Measurements from ENCODE around the gene PRDM10.
A peak's percentile ranks its signal among the peaks of the same experiment; 100 is the strongest.
"Not testable (repeated sequence)": the region's sequence is repeated elsewhere in the genome, so short reads cannot be mapped to it uniquely, and the experiment has no call there.

The PRDM10 gene

DNA sequence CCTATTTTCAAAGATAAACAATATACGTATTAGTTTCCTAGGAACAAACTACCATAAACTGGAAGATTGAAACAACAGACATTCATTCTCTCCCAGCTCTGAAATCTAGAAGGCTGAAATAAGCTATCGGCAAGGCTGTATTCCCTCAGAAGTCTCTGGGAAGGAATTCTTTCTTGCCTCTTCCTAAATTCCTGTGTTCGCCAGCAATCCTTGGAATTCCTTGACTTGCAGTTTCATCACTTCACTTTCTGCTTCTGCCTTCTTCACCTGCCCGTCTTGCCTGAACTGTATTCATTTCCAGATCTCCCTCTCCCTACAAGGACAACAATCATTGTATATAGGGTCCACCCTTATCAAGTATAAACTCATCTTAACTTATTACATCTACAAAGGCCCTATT, 17.7 kb upstream of the PRDM10 start:
- no peak for DNase-seq (ENCODE audit: extremely low read depth in 1 of 2, low read depth in 1 of 2)

DNA sequence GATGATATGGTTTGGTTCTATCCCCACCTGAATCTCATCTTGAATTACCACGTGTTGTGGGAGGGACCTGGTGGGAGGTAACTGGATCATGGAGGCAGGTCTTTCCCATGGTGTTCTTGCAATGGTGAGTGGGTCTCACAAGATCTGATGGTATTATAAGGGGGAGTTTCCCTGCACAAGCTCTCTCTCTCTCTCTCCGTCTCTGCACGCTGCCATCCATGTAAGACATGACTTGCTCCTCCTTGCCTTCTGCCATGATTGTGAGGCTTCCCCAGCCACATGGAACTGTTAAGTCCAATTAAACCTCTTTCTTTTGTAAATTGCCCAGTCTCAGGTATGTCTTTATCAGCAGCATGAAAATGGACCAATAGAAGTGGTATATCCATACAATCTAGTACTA, 13.2 kb upstream of the PRDM10 start:
- DNase-seq (ENCODE audit: extremely low read depth in 1 of 2, low read depth in 1 of 2): not testable (repeated sequence)

DNA sequence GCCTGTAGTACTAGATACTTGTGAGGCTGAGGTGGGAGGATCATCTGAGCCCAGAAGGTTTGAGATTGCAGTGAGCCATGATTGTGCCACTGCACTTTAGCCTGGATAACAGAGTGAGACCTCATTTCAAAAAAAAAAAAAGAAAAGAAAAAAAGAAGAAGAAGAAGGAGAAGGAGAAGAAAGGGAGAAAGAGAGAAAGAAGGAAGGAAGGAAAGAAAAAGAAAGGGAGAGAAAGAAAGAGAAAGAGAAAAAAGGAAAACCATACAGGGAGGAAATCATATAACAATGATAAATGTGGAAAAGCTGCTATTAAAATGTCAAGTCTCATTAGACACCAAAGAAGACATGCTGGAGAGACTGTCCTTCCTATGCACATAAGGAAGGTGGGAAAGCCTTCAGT, 5.7 kb upstream of the PRDM10 start:
- no peak for DNase-seq (ENCODE audit: extremely low read depth in 1 of 2, low read depth in 1 of 2)

DNA sequence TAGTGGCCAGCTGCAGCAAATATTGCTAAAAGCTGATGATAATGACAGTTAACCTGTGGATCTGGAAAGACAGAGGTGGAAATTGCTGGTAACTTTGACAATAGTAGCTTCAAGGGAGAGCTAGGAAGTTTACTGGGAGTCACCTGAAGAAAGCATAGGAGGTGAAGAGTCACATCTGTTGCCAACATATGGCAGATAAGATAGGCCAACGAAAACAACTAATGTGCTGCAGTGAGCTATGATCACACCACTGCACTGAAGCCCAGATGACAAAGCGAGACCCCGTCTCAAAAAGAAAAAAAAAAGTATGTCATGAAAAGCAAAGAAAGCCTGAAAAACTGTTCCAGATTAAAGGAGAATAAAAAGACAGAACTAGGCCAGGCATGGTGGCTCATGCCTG, 4.3 kb upstream of the PRDM10 start:
- DNase-seq (ENCODE audit: extremely low read depth in 1 of 2, low read depth in 1 of 2): no peak

DNA sequence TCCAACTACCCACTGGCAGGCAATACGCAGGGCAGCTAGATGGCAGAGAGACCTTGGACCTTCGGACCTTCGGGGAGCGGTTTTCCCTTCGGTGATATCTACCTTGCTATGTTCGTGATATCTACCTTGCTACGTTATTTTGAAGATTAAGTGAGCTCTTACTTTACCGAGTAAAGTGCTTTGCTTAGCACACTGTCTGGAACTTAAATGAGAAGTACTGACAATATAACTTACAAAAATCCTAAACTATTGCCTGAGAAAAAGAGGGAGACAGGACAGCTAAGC, 1.0 kb upstream of the PRDM10 start:
- DNase-seq (ENCODE audit: extremely low read depth in 1 of 2, low read depth in 1 of 2): no peak

DNA sequence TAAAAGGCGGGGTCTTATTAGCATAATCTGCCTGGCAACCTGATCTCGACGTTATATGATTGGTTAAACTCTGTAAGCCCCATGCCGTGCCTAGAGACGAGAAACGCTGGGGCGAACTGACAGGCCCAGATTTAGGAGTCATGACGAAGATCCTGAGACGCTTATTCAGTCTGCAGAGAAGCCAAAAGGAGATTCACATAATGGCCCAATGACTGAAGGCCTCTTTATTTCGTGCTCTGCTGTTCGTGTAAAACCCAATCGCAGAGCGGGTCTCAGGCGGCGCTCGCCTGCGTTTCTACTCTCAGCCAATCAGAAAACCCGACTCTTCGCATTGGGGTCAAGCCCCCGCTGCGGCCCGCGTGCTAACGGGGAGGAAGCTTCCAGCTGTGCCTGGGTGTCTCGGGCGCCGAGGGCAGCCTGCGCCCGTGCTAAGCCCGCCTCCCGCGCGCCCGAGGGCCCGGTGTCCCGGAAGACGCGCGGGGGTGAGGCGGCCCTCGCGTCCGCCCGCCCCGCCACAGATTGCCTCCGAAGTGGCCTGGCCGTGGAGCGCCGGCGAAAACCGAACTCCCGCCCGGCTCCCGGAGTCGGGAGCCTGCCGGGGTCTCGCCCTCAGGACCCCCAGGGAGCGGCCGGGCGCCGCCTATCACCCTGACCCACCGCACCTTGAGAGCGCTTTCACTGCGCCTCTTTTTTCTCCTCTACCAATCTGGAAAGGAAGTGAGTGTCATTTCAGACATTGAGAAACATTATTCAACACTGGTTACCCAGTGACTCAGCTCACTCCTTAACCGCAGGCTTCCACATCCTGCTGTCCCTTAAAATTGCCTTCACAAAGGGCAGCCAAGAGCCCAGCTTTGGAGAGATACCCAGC, 446 bp upstream of the PRDM10 start:
- DNase-seq (ENCODE audit: extremely low read depth in 1 of 2, low read depth in 1 of 2): peak; percentile 73 to 80

DNA sequence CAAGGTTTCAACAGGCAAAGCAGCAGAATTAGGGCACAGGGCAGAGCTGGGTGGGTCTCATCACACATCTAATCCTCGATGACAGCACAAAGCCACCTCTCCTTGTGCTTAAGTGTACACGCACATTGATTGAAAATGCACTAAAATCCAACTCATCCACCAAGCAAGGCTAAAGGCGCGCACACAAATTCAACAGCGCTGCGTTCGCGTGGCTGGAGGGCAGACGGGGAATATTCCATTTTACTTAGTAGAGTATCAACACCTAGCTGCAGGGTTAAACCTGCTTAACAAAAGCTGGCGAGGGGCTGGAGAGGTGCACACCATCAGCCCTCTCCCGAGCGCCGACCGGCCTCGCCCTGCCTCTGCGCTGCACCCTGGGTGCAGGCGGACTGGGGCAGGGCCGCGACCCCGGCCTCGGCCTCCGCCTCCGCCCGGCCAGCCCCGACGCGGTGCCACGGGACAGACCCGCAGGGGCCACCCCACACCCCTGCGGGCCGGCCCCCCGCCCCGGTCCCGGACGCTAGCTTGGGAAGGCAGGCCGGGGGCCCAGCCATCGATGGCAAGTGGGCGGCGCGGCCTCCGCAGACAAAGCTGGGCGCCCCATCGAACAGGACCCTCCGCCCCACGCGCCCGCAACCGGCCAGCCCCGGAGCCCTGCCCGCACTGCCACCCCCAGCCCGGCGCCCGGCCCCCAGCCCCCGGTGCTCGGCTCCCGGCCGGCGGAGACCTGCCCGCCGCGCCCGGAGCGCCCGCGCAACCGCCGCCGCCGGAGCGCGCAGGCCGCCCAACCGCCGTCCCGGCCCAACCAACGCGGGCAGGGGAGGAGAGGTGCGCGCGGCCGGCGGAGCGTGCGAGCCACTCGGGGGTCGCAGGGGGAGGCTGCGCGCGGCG, 929 bp downstream of the PRDM10 start:
- DNase-seq (ENCODE audit: extremely low read depth in 1 of 2, low read depth in 1 of 2): no peak

DNA sequence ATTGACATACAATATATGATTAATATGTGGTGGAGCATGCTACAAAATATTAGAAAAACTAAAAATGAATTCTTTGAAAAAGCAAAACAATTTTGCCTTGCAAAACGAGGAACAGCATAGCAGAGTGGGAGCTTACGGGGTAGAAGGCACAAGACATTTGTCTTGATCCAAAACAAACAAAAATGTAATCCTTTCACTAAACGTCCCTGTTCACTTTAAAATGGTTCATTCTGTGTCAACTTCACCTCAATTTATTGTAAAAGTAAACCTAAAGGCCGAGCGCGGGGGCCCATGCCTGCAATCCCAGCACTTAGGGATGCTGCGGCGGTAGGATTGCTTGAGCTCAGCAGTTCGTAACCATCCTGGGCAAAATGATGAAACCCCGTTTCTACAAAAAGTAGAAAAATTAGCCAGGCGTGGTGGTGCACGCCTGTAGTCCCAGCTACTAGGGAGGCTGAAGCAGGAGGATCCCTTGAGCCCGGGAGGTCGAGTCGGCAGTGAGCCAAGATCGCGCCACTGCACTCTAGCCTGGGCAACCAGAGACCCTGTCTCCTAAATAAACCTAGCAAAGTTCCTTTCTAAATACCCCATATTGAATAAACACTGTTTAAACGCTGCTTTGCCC, 2.0 kb downstream of the PRDM10 start:
- DNase-seq (ENCODE audit: extremely low read depth in 1 of 2, low read depth in 1 of 2): no peak

DNA sequence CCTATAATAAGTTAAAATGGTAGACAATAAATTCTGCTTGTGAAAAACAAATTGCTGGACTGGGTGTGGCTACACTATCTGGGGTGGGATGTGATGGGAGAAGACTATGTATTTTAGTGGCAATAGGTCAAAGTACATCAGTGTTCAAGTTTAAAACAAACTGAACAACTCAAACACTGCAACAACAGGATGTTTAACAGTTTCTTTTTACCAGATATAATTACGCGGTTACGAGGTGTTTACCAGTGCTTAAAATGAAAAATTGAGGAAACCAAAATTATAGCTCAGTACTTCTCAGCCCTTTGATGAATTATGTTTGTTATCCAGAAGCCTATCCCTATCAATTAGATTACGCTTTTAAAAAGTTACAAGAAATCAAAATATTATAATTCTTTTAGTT, 3.2 kb downstream of the PRDM10 start:
- no peak for DNase-seq (ENCODE audit: extremely low read depth in 1 of 2, low read depth in 1 of 2)

DNA sequence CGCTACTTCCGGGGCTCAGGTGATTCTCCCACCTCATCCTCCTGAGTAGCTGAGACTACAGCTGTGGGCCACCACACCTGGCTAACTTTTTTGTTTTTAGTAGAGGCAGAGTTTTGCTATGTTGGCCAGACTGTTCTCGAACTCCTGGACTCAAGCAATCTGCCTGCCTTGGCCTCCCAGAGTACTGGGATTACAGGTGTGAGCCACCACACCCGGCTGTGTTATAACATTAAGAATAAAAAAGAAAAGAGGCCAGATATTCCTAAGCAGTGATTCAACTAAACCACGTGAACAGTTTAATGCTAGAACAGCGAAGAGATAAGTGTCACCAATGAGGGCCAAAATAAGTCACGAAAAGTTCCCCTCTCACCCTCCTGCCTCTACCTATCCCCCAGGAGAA, 3.7 kb downstream of the PRDM10 start:
- DNase-seq (ENCODE audit: extremely low read depth in 1 of 2, low read depth in 1 of 2): no peak

DNA sequence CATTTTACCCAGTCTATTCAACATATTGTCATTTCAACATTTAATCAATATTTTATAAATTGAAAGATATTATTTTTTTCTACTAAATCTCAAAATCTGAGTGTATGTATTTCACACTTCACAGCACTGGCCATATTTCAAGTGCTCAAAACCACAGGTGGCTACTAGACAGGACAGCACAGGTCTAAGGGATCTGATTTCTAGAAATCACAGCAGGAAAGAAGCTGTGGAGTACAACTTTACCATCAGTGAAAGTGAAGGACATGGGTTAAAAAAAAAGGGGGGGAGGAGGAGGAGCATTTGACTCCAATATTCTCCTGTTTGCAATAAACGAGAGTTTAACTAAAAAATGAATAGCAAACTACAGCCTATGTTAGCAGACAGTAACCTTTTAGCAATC, 4.5 kb downstream of the PRDM10 start:
- DNase-seq (ENCODE audit: extremely low read depth in 1 of 2, low read depth in 1 of 2): no peak

DNA sequence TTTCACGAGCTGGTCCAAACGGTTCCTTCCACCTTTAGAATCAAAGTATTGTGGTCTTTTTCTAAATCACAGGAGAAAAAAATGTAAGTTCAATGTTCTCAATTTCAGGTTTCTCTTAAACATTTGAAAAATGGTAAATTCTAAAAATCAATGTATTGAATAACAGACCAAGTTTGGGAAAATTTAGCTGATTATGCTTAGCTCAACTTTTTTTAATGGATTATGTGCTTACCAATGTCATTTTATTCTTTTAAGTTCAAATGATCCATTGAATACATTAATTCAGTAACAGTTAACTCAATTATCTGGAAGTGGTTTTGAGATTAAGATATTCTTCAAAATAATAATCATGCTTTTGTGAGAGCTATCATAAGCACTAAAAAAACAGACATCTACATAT, 5.1 kb downstream of the PRDM10 start:
- no peak for DNase-seq (ENCODE audit: extremely low read depth in 1 of 2, low read depth in 1 of 2)

DNA sequence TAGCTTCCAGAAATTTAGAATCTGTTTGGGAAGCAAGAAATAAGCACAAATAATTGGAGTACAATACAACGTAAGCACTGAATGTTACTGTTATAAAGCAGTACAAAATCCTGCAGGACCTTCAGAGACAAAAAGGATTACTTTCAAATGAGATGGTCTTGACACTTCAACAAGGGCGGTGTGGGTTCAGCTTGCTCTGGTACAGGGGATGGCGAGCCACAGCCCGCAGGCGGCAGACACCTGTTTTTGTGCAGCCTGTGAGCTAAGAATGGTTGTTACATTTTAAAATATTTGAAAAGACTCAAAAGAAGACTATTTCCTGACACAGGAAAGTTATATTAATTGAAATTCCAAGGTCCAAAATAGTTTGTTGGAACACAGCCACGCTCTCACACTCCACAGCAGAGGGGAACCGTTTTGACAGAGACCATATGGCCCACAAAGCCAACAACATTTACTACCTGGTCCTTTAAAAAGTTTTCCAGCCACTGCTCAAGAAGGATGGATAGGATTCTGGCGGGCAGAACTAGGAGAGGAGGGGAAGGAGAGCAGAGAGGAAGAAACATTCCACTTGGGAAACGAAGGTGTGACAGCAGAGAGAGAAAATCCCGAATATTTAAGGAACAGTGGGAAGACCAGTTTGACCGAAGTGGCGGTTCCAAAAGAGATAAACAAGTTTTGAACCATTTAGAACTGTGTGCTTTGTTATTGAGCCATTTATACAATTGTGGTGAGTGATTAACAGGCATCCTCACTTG, 6.3 kb downstream of the PRDM10 start:
- DNase-seq (ENCODE audit: extremely low read depth in 1 of 2, low read depth in 1 of 2): no peak

DNA sequence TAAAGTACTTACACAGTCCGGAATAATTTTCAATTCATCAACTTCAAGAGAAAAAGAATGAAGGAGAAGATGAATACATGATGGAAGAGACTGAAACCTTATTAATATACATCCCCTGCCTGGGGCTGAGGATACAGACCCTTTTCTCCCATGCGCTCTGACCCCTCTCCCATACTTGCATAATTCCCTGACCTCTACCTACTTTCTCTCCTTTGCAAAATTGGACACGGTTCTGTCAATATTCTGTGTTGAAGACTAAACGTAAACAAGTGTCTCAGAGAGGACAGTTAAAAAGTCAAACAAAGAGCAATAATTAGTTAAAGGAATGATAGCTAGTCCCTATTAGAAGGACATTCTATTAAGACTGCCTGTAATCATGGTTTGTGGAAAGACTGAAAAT, 7.5 kb downstream of the PRDM10 start:
- DNase-seq (ENCODE audit: extremely low read depth in 1 of 2, low read depth in 1 of 2): no peak

DNA sequence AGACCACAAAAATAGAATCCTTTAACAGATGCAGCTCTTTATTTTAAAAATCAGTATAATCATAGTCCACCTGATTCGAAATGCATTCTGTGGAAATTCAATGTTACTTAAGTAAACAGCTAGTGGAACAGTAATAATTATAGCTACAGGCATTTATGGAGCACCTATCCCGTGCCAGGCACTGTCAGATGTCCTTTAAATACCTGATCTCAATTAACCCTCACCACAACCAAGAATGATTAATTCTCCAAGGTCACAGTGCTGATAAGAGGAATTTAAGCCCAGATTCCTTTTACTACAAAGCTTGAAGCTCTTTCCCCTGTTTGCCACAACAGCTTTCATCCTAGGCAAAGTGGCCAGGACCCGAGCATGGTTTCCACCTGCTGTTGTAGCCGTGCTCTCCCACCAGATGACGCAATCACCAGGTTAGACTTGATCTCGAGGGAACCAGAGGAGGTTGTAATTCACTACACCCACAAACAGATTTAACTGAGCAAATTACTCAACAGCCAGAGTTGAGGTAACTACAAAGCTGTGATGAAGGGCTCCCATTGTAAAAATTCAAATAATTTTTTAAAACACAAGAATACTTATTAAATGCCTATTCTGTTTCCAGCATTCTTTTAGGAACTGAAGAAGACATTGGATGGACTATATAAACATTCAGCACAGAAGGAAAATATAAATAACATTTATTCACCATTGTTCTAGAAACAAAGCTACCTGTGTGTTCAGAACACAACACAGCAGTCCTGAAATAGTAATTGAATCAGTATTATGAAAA, 10.3 kb downstream of the PRDM10 start:
- DNase-seq (ENCODE audit: extremely low read depth in 1 of 2, low read depth in 1 of 2): peak in 1 of 2 donors; percentile 6

DNA sequence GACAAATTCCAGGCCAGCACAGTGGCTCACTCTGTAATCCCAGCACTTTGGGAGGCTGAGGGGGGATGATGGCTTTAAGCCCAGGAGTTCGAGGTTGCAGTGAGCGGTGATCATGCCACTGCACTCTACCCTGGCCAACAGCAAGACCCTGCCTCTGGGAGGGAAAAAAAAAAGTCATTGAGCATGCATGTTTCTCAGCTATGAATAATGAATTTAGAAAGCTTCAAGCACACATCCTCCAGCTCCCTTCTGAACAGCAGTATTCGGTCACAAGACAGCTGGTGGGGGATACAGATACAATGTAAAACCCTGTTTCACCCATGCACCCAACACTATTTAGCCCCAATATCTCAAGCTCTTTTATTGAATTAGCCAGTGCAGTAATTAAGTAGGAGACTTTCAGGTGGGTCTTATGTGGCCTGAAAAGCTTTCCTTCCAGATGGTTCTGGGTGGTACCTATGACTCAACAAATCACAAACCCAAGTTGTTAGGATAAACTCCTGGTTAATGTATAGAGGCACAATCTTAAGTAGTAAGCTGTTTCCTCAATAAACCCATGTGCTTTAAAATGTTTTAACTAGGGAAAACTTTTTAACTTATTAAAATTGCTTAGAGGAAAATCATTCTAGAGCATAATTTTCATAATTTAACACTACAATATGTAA, 13.4 kb downstream of the PRDM10 start:
- DNase-seq (ENCODE audit: extremely low read depth in 1 of 2, low read depth in 1 of 2): no peak

DNA sequence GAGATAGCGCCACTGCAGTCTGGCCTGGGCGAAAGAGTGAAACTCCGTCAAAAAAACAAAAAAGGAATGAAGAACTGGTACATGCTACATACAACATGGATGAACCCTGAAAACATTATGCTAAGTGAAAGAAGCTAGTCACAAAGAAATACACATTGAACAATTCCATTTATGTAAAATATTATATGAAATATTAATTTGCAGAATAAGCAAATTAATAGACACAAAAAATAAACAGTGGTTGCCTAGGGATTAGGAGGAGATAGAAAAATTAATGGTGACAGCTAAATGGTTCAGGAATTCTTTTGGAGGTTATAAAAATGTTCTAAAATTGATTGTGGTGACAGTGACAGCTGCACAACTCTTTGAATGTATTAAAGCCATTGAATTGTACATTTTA, 14.7 kb downstream of the PRDM10 start:
- no peak for DNase-seq (ENCODE audit: extremely low read depth in 1 of 2, low read depth in 1 of 2)

DNA sequence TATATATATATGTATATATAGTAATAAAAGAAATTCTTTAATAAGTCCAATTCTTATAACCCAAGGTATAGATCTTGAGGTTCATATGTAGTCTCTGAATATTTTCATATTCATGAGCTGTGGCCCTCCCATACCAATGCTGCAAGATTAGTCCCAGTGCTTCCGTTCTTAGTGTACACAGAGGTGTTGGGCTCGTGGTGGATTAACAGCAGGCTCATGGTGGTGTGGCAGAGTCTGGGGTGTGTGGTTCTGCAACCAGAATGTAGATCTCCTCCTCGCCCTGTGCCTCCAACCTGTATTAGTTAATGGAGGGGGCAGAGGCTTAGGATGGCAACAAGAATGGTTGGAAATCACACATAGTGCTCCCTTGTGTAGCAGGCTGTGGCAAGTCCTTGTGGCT, 16.8 kb downstream of the PRDM10 start:
- DNase-seq (ENCODE audit: extremely low read depth in 1 of 2, low read depth in 1 of 2): no peak

DNA sequence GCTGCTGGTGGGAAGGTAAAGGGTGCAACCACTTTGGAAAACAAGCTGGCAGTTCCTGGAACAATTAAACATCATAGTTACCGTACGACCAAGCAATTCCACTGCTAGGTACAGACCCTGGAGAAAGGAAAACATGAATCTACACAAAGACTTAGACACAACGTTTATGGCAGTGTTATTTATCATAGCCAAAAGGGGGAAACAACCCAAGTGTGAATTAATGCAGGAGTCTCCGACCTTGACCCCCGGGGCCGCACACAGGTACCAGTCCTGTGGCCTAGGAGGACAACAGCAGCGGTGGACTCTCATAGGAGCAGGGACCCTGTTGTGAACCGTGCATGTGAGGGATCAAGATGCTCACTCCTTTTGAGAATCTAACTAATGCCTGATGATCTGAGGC, 22.5 kb downstream of the PRDM10 start:
- DNase-seq (ENCODE audit: extremely low read depth in 1 of 2, low read depth in 1 of 2): no peak
